ENCODE measurements around the gene TMPRSS6.

- TF ChIP-seq EZH2 (IDR thresholded peaks at IDR 0.05) (no peak), YY1 (IDR thresholded peaks at IDR 0.05; ENCODE audit: extremely low read depth, insufficient replicate concordance, low read depth, low read length) (no peak), SP1 (IDR thresholded peaks at IDR 0.05; ENCODE audit: low read depth) (peak; percentile 35; the same call in 1 of the 2 replicates), ELF1 (IDR thresholded peaks at IDR 0.05; ENCODE audit: borderline replicate concordance, low read depth) (no peak), TCF7L2 (IDR thresholded peaks at IDR 0.05; ENCODE audit: borderline replicate concordance, extremely low read depth, insufficient read depth, insufficient read length) (no peak), JUND (IDR thresholded peaks at IDR 0.05) (peak; percentile 65), MAX (IDR thresholded peaks at IDR 0.05) (0 out of 2 replicates have a peak, but pooled peaks have one; percentile 55), POLR2A (IDR thresholded peaks at IDR 0.05; ENCODE audit: borderline replicate concordance, extremely low read depth, insufficient read depth, insufficient read length) (no peak), SRF (IDR thresholded peaks at IDR 0.05; ENCODE audit: low read depth) (no peak), RAD21 (IDR thresholded peaks at IDR 0.05; ENCODE audit: low read depth) (no peak), POLR2AphosphoS5 (IDR thresholded peaks at IDR 0.05; ENCODE audit: low read depth, low read length) (no peak)
- TF ChIP-seq, protein P1, sequence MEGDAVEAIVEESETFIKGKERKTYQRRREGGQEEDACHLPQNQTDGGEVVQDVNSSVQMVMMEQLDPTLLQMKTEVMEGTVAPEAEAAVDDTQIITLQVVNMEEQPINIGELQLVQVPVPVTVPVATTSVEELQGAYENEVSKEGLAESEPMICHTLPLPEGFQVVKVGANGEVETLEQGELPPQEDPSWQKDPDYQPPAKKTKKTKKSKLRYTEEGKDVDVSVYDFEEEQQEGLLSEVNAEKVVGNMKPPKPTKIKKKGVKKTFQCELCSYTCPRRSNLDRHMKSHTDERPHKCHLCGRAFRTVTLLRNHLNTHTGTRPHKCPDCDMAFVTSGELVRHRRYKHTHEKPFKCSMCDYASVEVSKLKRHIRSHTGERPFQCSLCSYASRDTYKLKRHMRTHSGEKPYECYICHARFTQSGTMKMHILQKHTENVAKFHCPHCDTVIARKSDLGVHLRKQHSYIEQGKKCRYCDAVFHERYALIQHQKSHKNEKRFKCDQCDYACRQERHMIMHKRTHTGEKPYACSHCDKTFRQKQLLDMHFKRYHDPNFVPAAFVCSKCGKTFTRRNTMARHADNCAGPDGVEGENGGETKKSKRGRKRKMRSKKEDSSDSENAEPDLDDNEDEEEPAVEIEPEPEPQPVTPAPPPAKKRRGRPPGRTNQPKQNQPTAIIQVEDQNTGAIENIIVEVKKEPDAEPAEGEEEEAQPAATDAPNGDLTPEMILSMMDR (IDR thresholded peaks at IDR 0.05 in 2 of 3, conservative IDR thresholded peaks at IDR 0.05 in 1 of 3; ENCODE audit: borderline replicate concordance in 1 of 3, insufficient read depth in 1 of 3, low read depth in 2 of 3, low read length in 2 of 3): no peak
- TF ChIP-seq, protein P2, sequence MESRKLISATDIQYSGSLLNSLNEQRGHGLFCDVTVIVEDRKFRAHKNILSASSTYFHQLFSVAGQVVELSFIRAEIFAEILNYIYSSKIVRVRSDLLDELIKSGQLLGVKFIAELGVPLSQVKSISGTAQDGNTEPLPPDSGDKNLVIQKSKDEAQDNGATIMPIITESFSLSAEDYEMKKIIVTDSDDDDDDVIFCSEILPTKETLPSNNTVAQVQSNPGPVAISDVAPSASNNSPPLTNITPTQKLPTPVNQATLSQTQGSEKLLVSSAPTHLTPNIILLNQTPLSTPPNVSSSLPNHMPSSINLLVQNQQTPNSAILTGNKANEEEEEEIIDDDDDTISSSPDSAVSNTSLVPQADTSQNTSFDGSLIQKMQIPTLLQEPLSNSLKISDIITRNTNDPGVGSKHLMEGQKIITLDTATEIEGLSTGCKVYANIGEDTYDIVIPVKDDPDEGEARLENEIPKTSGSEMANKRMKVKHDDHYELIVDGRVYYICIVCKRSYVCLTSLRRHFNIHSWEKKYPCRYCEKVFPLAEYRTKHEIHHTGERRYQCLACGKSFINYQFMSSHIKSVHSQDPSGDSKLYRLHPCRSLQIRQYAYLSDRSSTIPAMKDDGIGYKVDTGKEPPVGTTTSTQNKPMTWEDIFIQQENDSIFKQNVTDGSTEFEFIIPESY (IDR thresholded peaks at IDR 0.05; ENCODE audit: extremely low read depth, insufficient replicate concordance, low read length): no peak
Observed at GRCh38 chr22:37154925-37155712, 45.6 kb upstream of the TMPRSS6 start.

Measured in HCT116 (cell line).